ENCODE results near the gene MEIOB. TPM values are rescaled to one million over a fixed set of nuclear protein-coding genes. Genes with fewer than 3 reads are reported as not detected.

The MEIOB gene
- total RNA-seq, 1 donor from 2014 or later: not detected

GRCh38 chr16:1828645-1829410, 43.1 kb downstream of the MEIOB start:
- DNase-seq: no peak

DNA sequence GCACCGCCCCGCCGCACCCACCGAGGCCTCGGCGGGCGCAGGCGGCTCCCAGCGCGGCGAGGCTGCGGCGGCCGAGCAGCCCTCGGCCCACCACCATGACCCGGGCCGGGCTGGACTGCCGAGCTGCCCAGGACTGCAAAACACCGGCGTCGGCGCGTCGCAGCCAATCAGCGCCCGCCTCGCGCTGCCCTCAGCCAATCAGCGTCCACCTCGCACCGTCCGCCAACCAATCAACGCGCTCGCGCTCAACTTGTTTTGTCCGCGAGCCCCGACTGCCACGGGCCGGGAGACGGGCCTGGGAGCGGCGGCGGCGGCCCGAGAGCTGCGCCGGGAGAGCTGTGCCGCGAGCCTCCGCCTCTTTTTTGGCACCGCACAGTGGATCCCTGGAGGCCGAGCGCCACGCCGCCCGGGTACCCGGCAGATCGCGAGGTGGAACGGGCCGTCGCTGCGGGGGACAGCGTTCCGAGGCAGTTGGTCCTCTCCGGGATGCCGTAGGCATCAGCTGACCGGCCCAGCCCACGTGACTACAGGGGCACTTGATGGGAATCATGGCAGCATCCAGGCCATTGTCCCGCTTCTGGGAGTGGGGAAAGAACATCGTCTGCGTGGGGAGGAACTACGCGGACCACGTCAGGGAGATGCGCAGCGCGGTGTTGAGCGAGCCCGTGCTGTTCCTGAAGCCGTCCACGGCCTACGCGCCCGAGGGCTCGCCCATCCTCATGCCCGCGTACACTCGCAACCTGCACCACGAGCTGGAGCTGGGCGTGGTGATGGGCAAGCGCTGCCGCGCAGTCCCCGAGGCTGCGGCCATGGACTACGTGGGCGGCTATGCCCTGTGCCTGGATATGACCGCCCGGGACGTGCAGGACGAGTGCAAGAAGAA, 45.0 kb downstream of the MEIOB start, which contains the start of the genes FAHD1 and HAGH:
FAHD1 (plus strand) TSS at position 516 of the 883 bp plus-strand sequence; CDS start at position 549, 33 bp downstream.
HAGH (minus strand) TSS at position 135 of the 883 bp plus-strand sequence; CDS start at position 97, 38 bp downstream.
- peak; percentile 93 for DNase-seq

DNA sequence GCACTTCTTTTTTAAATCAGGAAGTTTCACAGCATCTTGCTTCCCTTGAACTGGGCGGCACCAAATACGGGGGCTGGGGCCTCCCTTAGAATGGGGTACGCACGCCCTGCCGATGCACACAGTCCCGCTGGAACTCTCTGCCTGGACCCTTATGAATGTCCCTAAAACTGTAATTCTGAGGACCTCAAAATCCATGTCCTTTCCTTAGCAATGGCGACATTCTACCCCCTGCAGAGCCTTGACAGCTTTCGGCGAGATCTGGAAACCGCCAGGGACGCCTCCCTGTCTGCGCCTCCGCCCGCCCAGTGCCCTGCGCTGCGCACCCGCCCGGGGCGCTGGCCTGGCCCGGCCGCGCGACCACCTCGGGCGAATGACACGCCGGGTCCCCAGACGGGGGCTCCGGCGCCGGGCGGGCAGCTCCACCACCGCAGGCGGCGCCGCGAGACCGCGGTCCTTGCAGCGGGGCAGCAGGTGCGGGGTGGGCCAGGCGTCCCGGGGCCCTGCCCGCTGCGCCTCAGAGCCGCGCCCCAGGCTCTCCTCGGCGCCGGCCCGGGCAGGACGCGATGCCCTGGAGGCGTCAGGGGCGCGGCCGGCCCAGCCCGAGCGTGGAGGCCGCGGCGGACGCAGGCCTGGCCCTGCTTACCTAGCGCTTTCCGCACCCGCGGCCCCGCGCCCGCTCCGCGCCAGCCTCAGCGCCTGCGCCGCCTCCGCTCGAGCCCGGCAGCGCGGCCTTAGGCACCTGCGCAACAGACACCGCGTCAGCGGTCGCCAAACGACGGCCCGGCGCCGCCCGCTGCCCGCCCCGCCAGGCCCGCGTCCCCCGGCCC, 45.9 kb downstream of the MEIOB start:
- no peak for DNase-seq

DNA sequence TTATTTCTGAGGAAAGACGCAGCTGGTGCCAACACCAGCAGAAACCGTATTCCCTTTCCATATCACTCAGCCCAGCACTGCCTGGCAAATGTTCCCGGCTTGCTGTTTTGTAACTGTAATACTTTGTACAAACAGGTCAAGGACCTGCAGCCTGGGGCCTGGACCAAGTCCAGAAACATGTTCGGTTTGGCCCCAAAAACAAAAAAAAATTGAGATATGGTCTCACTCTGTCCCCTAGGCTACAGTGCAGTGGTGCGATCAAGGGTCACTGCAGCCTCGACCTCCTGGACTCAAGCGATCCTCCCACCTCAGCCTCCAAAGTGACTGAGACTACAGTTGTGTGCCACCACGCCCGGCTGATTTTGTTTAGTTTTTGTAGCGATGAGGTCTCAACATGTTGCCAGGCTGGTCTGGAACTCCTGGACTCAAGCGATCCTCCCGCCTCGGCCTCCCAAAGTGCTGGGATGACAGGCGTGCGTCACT, 46.5 kb downstream of the MEIOB start:
- DNase-seq: no peak

GRCh38 chr16:1823821-1824220, 48.1 kb downstream of the MEIOB start:
- DNase-seq: peak; percentile 20

GRCh38 chr16:1822801-1823200, 49.2 kb downstream of the MEIOB start:
- no peak for DNase-seq

GRCh38 chr16:1821861-1822611, 49.9 kb downstream of the MEIOB start:
- DNase-seq: no peak

GRCh38 chr16:1820946-1821290, 51.0 kb downstream of the MEIOB start:
- no peak for DNase-seq

DNA sequence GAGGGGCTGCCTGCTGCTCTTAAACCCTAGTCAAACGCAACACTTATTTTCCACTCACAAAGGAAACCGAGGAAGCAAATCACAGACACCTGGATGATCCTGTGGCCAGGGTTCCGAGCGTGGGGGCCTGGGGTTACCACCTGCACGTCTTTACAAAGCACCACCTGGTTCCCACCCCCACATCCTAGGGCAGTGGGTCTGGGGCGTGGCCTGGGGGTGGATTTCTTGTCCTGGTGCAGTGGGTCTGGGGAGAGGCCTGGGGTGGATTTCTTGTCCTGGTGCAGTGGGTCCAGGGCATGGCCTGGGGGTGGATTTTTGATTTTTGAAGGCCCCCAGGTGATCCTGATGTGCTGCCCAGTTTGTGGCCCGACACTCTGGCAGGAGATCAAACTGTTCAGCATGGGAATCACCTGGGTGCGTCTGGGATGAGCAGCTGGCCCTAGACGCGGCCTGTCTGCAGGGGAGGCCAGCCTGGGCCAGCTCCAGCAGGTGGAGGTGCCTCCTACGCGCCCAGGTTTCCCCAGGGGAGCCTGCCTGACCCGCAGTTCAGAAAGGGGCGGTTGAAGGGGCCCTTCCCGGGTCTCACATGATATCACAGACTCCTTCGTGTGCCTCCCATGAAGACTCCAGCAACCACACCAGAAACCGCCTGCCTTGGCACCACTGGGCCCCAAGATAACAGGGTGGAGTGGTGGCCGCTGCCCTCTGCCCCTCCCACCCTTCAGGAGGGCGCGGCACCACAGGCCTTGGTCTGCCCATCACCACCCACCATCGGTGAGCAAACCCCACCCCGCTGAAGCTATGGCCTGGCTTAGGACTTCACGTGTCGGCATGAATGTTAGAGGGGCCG, 51.6 kb downstream of the MEIOB start:
- DNase-seq: no peak

DNA sequence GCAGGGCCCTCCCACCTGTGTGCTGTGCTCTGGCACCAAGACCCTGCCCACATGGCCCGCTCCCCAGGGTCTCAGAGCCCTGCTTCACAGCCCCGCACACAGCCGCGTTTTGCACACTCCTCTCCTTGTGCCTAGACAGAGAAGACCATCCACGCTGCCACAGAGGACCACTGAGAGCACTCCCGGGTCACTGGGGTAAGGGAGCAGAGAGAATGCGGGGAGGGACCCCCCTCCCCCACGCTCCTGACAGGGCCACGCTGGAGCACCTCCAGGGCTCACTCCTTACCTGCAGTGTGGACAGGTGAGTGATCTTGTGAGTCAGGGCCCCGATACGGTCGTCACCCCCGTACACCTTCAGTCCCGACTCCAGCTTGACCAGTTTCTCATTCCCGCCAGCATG, 52.4 kb downstream of the MEIOB start:
- DNase-seq: no peak

DNA sequence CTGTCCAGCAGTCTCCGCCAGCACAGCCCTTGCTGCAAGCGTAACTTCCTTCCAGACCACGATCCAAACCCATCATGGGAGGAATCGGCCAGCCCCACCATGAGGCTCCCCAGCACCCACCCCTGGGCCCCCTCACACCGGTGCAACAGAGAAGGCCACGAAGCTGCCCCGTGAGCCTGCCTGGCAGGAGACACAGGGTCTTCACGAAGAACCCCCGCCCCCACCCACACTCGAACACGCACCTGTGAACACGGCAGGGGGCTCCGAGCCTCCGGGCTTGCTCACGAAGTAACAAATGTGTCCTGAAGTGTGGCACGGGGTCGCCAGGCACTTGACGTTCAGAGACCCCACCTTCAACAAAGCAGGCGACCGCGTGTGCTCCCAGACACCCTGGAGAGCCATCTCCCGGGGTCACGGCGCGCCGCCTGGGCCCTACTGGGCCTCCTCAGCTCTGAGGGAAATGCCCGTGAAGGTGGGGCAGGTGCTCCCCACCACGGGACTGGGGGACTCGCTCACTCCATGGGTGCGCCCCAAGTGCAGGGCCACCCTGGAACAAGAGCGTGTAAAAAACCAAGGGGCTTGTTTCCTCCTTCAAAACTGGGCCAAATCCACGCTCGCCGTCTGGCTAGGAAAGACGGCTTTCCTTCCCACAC, 53.0 kb downstream of the MEIOB start:
- no peak for DNase-seq

DNA sequence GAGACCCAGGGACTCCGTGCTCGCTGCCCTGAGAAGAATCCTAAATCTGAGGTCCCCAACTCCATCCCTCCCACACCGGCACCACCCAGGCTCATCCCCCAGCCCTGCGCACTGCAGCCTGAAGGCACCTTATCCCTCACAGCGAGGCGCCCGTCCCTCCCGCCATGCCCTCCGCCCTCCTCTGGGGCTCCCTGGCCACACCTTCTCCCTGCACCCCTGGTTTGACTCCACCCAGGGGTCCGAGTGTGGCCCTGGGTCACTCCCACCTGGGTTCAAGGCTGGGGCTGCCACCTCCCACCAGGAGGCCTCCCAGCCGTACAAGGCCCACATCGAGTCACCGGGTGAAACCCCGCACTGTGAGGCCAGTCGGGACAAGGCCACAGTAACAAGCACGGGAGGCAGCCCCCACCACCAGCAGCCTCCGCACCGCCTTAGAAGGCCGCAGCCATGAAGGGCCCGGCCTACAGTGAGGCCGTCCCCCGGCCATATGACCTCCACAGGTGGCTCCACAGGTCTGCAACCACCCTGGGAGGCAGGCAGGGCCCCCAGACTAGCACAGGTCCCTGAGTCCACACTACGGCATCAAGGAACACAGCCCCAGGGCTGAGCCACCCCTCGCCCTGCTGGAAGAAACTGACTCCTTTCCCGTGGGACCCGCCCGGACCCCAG, 53.6 kb downstream of the MEIOB start:
- DNase-seq: no peak

- no peak for DNase-seq
Observed at GRCh38 chr16:1817716-1818115, 54.2 kb downstream of the MEIOB start.

DNA sequence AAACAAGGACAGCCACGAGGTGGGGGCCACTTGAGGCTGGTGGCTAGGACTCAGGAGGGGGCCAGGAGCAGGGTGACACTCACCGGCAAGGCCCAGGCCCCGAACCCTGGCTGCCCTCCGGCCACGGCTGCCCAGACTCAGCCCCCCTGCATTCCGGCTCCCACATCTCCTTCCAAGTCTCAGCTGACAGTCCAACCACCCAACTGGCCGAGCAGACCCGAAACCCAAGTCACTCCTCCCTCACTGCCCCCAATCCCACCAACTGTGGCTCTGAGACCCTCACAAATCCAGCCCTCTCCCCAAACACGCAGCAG, 54.7 kb downstream of the MEIOB start:
- no peak for DNase-seq

DNA sequence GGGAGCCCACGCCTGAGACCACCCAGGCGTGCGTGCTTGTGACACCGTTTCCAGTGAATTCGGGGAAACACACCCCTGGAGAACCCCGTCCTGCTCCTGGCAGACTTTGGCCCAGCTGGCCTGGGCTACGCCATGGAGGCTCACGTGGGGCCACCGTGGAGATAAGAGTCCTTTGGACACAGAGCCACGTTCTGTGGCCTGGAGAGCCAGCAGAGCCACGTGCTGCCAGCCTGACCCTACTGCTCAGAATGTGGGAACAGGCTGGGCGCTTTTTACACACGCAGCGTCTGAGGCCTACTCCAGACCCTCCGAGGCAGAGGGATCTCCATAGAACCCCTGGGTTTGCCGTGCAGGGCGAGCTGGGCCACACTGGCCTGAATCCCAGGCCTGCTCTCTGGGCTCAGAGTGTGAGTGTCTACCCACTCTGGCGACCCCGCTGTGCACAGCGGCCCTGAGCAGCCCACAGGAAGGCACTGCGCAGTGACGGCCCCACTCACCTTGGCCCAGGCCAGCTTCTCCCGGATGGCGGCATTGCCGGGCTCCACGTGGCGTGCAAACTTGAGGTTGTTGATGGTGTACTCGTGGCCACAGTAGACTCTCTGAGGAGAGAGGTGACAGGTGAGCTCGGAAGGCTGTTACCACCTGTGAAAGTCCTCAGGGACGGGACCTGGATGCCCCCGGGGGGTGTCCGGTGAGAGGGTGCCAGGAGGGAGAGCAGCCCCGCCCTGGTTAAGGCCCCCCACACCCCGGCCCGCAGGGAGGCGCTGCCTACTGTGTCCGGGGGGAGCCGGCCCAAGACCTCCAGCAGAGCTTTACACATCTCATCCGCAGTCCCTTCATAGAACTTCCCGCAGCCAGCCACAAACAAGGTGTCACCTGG, 55.3 kb downstream of the MEIOB start:
- no peak for DNase-seq

GRCh38 chr16:1815461-1815860, 56.5 kb downstream of the MEIOB start:
- no peak for DNase-seq

DNA sequence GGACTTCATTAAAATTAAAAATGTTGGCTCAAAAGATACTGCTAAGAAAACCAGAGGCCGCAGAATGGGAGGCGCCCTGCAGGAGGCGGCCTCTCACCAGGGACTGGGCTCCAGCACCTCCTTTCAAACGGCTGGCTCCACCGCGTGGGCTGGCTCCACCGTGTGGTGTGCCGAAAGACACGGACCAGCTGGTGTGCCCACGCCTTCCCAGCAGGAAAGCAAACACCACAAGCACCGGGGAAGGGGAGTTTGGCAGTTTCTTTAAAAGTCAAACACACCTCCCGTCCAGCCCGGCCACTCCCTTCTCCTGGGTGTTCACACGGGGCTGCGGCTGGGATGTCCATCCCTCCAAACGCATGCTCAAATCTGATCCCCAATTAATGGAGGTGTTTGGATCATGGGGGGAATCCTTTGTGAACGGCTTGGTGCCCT, 59.2 kb downstream of the MEIOB start:
- DNase-seq: peak; percentile 74

GRCh38 chr16:1810536-1810935, 61.4 kb downstream of the MEIOB start:
- no peak for DNase-seq

- no peak for DNase-seq
Observed at GRCh38 chr16:1810106-1810505, 61.9 kb downstream of the MEIOB start.

All from occipital lobe (tissue), 2 donors.